Prostate gland (tissue), 2 donors: Measurements from ENCODE around the gene IFT25.

ENCODE experiments used
- POLR2A ChIP-seq: fragments of 450-650 bp; IDR thresholded peaks from one replicate; pipeline ENCODE4 v1.6.1; 2016; ENCODE audit warnings: antibody characterized with exemption, mild to moderate bottlenecking
- POLR2AphosphoS5 ChIP-seq: sonication (generic); formaldehyde crosslinking; IDR thresholded peaks from one replicate; pipeline ENCODE4 v1.6.1; 2017; ENCODE audit warnings: antibody characterized with exemption
- TF ChIP-seq, protein P1 (sequence below), 4 experiments: fragments of 200-600 bp in 2 of 4; fragments of 450-650 bp in 2 of 4; sonication (generic) in 2 of 4; IDR thresholded peaks; 1 replicate in 3 of 4; 2 replicates in 1 of 4; pipeline ENCODE4 v1.5.1; 2016 to 2019; ENCODE audit warnings: antibody characterized with exemption in 4 of 4, mild to moderate bottlenecking in 2 of 4, moderate library complexity in 2 of 4

GRCh38 chr1:53938136-53938830 is 7.2 kb downstream of the IFT25 start:
- TF ChIP-seq, protein P1, sequence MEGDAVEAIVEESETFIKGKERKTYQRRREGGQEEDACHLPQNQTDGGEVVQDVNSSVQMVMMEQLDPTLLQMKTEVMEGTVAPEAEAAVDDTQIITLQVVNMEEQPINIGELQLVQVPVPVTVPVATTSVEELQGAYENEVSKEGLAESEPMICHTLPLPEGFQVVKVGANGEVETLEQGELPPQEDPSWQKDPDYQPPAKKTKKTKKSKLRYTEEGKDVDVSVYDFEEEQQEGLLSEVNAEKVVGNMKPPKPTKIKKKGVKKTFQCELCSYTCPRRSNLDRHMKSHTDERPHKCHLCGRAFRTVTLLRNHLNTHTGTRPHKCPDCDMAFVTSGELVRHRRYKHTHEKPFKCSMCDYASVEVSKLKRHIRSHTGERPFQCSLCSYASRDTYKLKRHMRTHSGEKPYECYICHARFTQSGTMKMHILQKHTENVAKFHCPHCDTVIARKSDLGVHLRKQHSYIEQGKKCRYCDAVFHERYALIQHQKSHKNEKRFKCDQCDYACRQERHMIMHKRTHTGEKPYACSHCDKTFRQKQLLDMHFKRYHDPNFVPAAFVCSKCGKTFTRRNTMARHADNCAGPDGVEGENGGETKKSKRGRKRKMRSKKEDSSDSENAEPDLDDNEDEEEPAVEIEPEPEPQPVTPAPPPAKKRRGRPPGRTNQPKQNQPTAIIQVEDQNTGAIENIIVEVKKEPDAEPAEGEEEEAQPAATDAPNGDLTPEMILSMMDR (IDR thresholded peaks at IDR 0.05): no peak
- TF ChIP-seq POLR2AphosphoS5: no peak
- no peak for TF ChIP-seq POLR2A
